H9 (cell line): ENCODE measurements around the gene PTPRK. TPM values are rescaled to one million over a fixed set of nuclear protein-coding genes. Genes with fewer than 3 reads are reported as not detected.

Source experiments
- DNase-seq: peaks from one replicate; pipeline ENCODE4 v3.0.0-alpha.2; 2017
- H2AFZ ChIP-seq: one replicate; pipeline ENCODE4 v1.6.1; 2013; ENCODE audit warnings: mild to moderate bottlenecking, low read length, control low read depth, moderate library complexity
- H2AK5ac ChIP-seq: 2 replicates; pipeline ENCODE4 v1.6.1; 2013; ENCODE audit warnings: low read length, control low read depth, mixed read lengths; ENCODE audit not compliant: insufficient read length
- H2BK120ac ChIP-seq: one replicate; pipeline ENCODE4 v1.6.1; 2013; ENCODE audit warnings: low read depth, mild to moderate bottlenecking, low read length, control low read depth, inconsistent platforms; ENCODE audit not compliant: poor library complexity, severe bottlenecking
- H2BK12ac ChIP-seq: 2 replicates; pipeline ENCODE4 v1.6.1; 2013; ENCODE audit warnings: low read length, control low read depth, mixed read lengths, low read depth; ENCODE audit not compliant: insufficient read length
- H2BK15ac ChIP-seq: 2 replicates; pipeline ENCODE4 v1.6.1; 2013; ENCODE audit warnings: low read depth, low read length, control low read depth
- H2BK20ac ChIP-seq: one replicate; pipeline ENCODE4 v1.6.1; 2013; ENCODE audit warnings: low read depth, mild to moderate bottlenecking, low read length, control low read depth, inconsistent platforms; ENCODE audit not compliant: poor library complexity, severe bottlenecking
- H2BK5ac ChIP-seq: 2 replicates; pipeline ENCODE4 v1.6.1; 2013; ENCODE audit warnings: low read length, control low read depth, mixed read lengths; ENCODE audit not compliant: insufficient read length
- H3K14ac ChIP-seq: 2 replicates; pipeline ENCODE4 v1.6.1; 2013; ENCODE audit warnings: low read length, control low read depth; ENCODE audit not compliant: insufficient read depth
- H3K18ac ChIP-seq: 2 replicates; pipeline ENCODE4 v1.6.1; 2013; ENCODE audit warnings: low read depth, mild to moderate bottlenecking, mixed read lengths, low read length, control low read depth; ENCODE audit not compliant: insufficient read length
- H3K23ac ChIP-seq: 2 replicates; pipeline ENCODE4 v1.6.1; 2013; ENCODE audit warnings: low read length, control low read depth, mixed read lengths, low read depth; ENCODE audit not compliant: insufficient read length
- H3K23me2 ChIP-seq: 2 replicates; pipeline ENCODE4 v1.6.1; 2013; ENCODE audit warnings: low read depth, mild to moderate bottlenecking, mixed read lengths, low read length, control low read depth; ENCODE audit not compliant: insufficient read length, poor library complexity, severe bottlenecking
- H3K27ac ChIP-seq: 2 replicates; pipeline ENCODE4 v1.5.1; 2013; ENCODE audit warnings: low read length, control low read depth, mixed read lengths, low read depth; ENCODE audit not compliant: insufficient read length
- H3K27me3 ChIP-seq: 2 replicates; pipeline ENCODE4 v1.6.1; 2013; ENCODE audit warnings: low read length, control low read depth, inconsistent platforms; ENCODE audit not compliant: insufficient read depth
- H3K4ac ChIP-seq: 2 replicates; pipeline ENCODE4 v1.6.1; 2013; ENCODE audit warnings: low read depth, mild to moderate bottlenecking, control low read depth, inconsistent platforms, low read length, moderate library complexity
- H3K4me1 ChIP-seq: 2 replicates; pipeline ENCODE4 v1.6.1; 2013; ENCODE audit warnings: low read length, control low read depth, inconsistent platforms; ENCODE audit not compliant: insufficient read depth
- H3K4me2 ChIP-seq: 2 replicates; pipeline ENCODE4 v1.6.1; 2013; ENCODE audit warnings: low read length, control low read depth, mixed read lengths; ENCODE audit not compliant: insufficient read length, insufficient read depth
- H3K56ac ChIP-seq: 2 replicates; pipeline ENCODE4 v1.6.1; 2013; ENCODE audit warnings: low read depth, mild to moderate bottlenecking, mixed read lengths, low read length, control low read depth; ENCODE audit not compliant: insufficient read length
- H3K79me1 ChIP-seq: 2 replicates; pipeline ENCODE4 v1.6.1; 2013; ENCODE audit warnings: low read depth, mild to moderate bottlenecking, moderate library complexity, low read length, control low read depth, inconsistent platforms; ENCODE audit not compliant: insufficient read depth, poor library complexity, severe bottlenecking
- H3K79me2 ChIP-seq: 2 replicates; pipeline ENCODE4 v1.6.1; 2013; ENCODE audit warnings: low read length, control low read depth, inconsistent platforms; ENCODE audit not compliant: insufficient read depth
- H3K9ac ChIP-seq: 2 replicates; pipeline ENCODE4 v1.6.1; 2013; ENCODE audit warnings: low read length, control low read depth, mixed read lengths; ENCODE audit not compliant: insufficient read length; ENCODE audit errors: extremely low read depth
- H3K9me3 ChIP-seq: one replicate; pipeline ENCODE4 v1.6.1; 2013; ENCODE audit warnings: low read depth, low read length, inconsistent platforms; ENCODE audit not compliant: control insufficient read depth
- H3T11ph ChIP-seq: one replicate; pipeline ENCODE4 v1.6.1; 2013; ENCODE audit warnings: mild to moderate bottlenecking, low read length, control low read depth, inconsistent platforms
- H4K20me1 ChIP-seq: one replicate; pipeline ENCODE4 v1.6.1; 2013; ENCODE audit not compliant: control insufficient read depth, insufficient read length, insufficient read depth
- H4K5ac ChIP-seq: 2 replicates; pipeline ENCODE4 v1.6.1; 2013; ENCODE audit warnings: low read depth, mild to moderate bottlenecking, mixed read lengths, low read length, control low read depth; ENCODE audit not compliant: insufficient read length
- H4K8ac ChIP-seq: replicated peaks from 2 replicates; pipeline ENCODE4 v1.6.1; 2013; ENCODE audit warnings: low read length, control low read depth, mixed read lengths, low read depth; ENCODE audit not compliant: insufficient read length
- H4K91ac ChIP-seq: 2 replicates; pipeline ENCODE4 v1.6.1; 2013; ENCODE audit warnings: low read depth, mild to moderate bottlenecking, moderate library complexity, mixed read lengths, low read length, control low read depth; ENCODE audit not compliant: insufficient read length
- H3K27ac Mint-ChIP-seq, 3 experiments: 2 replicates in 2 of 3; 3 replicates in 1 of 3; pipeline ENCODE4 v1.8.0; 2020 to 2021; ENCODE audit warnings: mixed read lengths in 3 of 3, mild to moderate bottlenecking in 1 of 3, moderate library complexity in 1 of 3
- H3K27me3 Mint-ChIP-seq: 2 replicates; pipeline ENCODE4 v1.8.0; 2021; ENCODE audit warnings: low read depth, mild to moderate bottlenecking, moderate library complexity, mixed read lengths
- H3K36me3 Mint-ChIP-seq, 3 experiments: 2 replicates in 2 of 3; 3 replicates in 1 of 3; pipeline ENCODE4 v1.8.0; 2020 to 2021; ENCODE audit warnings: low read depth in 3 of 3, mixed read lengths in 3 of 3; ENCODE audit not compliant: insufficient read depth in 1 of 3
- H3K4me1 Mint-ChIP-seq, 2 experiments: 2 replicates each; pipeline ENCODE4 v1.8.0; 2020; ENCODE audit warnings: mixed read lengths in 2 of 2
- H3K4me3 Mint-ChIP-seq, 2 experiments: 2 replicates in 1 of 2; 3 replicates in 1 of 2; pipeline ENCODE4 v1.8.0; 2020 to 2021; ENCODE audit warnings: mild to moderate bottlenecking in 2 of 2, mixed read lengths in 2 of 2, moderate library complexity in 1 of 2
- H3K9me3 Mint-ChIP-seq, 2 experiments: 2 replicates in 1 of 2; 3 replicates in 1 of 2; pipeline ENCODE4 v1.8.0; 2020; ENCODE audit warnings: mild to moderate bottlenecking in 2 of 2, mixed read lengths in 2 of 2, moderate library complexity in 1 of 2
- CTCF ChIP-seq: fragments of 200-600 bp; sonication (generic); conservative IDR thresholded peaks from 3 replicates; pipeline ENCODE4 v1.8.0; 2021; ENCODE audit warnings: antibody characterized with exemption, mild to moderate bottlenecking
- total RNA-seq: library from RNA; stranded (reverse); gene quantifications from 2 replicates; pipeline ENCODE4 v1.2.1, GENCODE V29; 2021

The PTPRK gene
- total RNA-seq, 1 experiment from 2014 or later = 47.9 TPM

- Histone ChIP-seq H3K4me1 (0 out of 2 replicates have a peak, but pooled peaks cover under 1% of the 10 kb centered on the region), H3T11ph (no peak overlapping the region), H3K23ac (no peak overlapping the region), H2BK12ac (no peak overlapping the region), H4K8ac (no peak overlapping the region), H2BK20ac (no peak overlapping the region), H2AFZ (no peak overlapping the region), H3K27me3 (no peaks in the 10 kb centered on the region), H4K91ac (no peak overlapping the region), H3K27ac (no peak overlapping the region), H2BK5ac (no peak overlapping the region), H4K5ac (no peak overlapping the region), H3K79me1 (peaks cover 4% of the 10 kb centered on the region), H3K56ac (no peak overlapping the region), H3K9me3 (no peaks in the 10 kb centered on the region), H4K20me1 (no peaks in the 10 kb centered on the region), H3K4me2 (no peak overlapping the region), H3K9ac (no peak overlapping the region), H3K23me2 (no peaks in the 10 kb centered on the region), H2BK15ac (no peak overlapping the region), H2BK120ac (no peak overlapping the region), H2AK5ac (no peak overlapping the region), H3K18ac (no peak overlapping the region), H3K79me2 (no peaks in the 10 kb centered on the region), H3K4ac (no peak overlapping the region), H3K14ac (no peak overlapping the region)
- no peak for DNase-seq
- H3K4me3 Mint-ChIP-seq = no peak overlapping the region
- no peaks in the 10 kb centered on the region for H3K9me3 Mint-ChIP-seq
- H3K4me1 Mint-ChIP-seq = peaks cover 17 to 20% of the 10 kb centered on the region in 2 experiments
- no peak overlapping the region for H3K27ac Mint-ChIP-seq
- H3K27me3 Mint-ChIP-seq = no peaks in the 10 kb centered on the region
- H3K36me3 Mint-ChIP-seq = no peaks in the 10 kb centered on the region; a peak in 1 of 7 replicates
- no peak for TF ChIP-seq CTCF
Measured at GRCh38 chr6:128276311-128276710, 244.1 kb downstream of the PTPRK start.
